ENCODE data around the gene TOX3. TPM values are rescaled to one million over a fixed set of nuclear protein-coding genes. Genes with fewer than 3 reads are reported as not detected.

Gene TOX3
- total RNA-seq, 1 donor from 2014 or later: 54.8 TPM

DNA sequence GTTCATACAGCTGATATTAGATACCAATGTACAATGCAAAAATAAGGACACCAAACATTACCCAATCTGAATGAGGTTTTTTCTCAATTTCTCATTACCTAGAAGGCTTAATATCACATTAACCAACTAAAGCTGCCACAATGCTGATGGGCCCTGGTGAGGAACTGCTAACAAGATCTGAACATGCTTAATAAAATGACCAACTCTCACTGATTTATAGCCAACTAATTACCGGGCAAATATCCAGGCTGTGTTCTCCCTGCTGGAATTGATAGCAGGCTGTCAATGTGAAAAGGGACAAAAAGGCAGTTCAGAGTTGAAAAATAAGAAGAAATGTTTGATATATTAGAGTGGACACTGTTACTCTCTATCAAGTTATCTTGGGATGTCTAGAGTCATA lies 124.6 kb downstream of the TOX3 start:
- Mint-ChIP-seq H3K36me3 (ENCODE audit: unreplicated experiment) (peaks cover 4% of the 10 kb centered on the region), H3K4me1 (ENCODE audit: low read depth, unreplicated experiment) (no peaks in the 10 kb centered on the region), H3K9me3 (ENCODE audit: unreplicated experiment) (peaks cover 1% of the 10 kb centered on the region), H3K27me3 (ENCODE audit: unreplicated experiment) (no peaks in the 10 kb centered on the region), H3K4me3 (ENCODE audit: unreplicated experiment) (no peak overlapping the region), H3K27ac (ENCODE audit: unreplicated experiment) (no peak overlapping the region)
- TF ChIP-seq, protein P1, sequence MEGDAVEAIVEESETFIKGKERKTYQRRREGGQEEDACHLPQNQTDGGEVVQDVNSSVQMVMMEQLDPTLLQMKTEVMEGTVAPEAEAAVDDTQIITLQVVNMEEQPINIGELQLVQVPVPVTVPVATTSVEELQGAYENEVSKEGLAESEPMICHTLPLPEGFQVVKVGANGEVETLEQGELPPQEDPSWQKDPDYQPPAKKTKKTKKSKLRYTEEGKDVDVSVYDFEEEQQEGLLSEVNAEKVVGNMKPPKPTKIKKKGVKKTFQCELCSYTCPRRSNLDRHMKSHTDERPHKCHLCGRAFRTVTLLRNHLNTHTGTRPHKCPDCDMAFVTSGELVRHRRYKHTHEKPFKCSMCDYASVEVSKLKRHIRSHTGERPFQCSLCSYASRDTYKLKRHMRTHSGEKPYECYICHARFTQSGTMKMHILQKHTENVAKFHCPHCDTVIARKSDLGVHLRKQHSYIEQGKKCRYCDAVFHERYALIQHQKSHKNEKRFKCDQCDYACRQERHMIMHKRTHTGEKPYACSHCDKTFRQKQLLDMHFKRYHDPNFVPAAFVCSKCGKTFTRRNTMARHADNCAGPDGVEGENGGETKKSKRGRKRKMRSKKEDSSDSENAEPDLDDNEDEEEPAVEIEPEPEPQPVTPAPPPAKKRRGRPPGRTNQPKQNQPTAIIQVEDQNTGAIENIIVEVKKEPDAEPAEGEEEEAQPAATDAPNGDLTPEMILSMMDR (IDR thresholded peaks at IDR 0.05; ENCODE audit: partially characterized antibody, unreplicated experiment): no peak
- no peak for DNase-seq

DNA sequence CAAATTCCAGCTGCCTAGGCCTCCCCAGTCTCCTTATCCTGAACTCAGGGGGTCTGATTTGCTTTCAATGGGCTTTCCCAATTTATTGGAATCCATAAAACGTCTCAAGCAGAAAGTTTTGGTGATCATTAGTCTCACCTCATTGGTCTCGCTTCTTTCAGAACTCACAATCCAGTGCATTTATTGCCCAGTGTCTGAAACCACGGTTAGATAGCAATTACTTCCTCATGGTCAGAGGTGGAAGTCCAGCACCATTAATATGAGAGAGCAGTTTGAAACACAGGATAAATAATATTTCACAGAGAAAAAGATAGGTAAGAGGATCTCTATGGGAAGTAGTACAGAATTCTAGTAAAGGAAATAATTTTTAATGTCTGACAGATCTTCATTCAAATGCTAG lies 128.7 kb downstream of the TOX3 start:
- Mint-ChIP-seq H3K27me3 (ENCODE audit: unreplicated experiment) (no peaks in the 10 kb centered on the region), H3K4me3 (ENCODE audit: unreplicated experiment) (no peak overlapping the region)
- DNase-seq: no peak

DNA sequence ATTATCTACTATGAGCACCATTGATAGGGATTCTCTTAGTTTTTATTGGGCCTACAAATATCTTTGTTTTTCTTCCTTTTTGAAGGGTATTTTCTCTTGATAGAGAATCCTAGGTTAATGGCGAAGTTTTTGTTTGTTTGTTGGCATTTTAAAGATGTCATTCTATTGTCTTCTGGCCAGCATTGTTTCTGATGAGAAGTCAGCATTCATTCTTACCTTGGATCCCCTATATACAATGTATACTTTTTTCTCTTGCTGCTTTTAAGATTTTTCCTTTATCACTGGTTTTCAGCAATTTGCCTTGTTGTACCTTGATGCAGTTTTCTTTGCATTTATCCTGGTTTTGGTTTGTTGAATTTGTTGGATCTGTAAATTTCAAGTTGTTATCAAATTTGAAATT lies 130.1 kb downstream of the TOX3 start:
- no peak for DNase-seq
- Mint-ChIP-seq H3K36me3 (ENCODE audit: unreplicated experiment) (peaks cover 11% of the 10 kb centered on the region), H3K27ac (ENCODE audit: unreplicated experiment) (no peak overlapping the region), H3K4me3 (ENCODE audit: unreplicated experiment) (no peak overlapping the region), H3K27me3 (ENCODE audit: unreplicated experiment) (no peaks in the 10 kb centered on the region), H3K9me3 (ENCODE audit: unreplicated experiment) (peaks cover 1% of the 10 kb centered on the region), H3K4me1 (ENCODE audit: low read depth, unreplicated experiment) (no peaks in the 10 kb centered on the region)
- TF ChIP-seq, protein P1 (IDR thresholded peaks at IDR 0.05; ENCODE audit: partially characterized antibody, unreplicated experiment): no peak

More for the DNA sequence above, 128.7 kb downstream of the TOX3 start:
- Mint-ChIP-seq H3K27ac (ENCODE audit: unreplicated experiment) (no peak overlapping the region), H3K9me3 (ENCODE audit: unreplicated experiment) (peaks cover 1% of the 10 kb centered on the region), H3K4me1 (ENCODE audit: low read depth, unreplicated experiment) (no peaks in the 10 kb centered on the region), H3K36me3 (ENCODE audit: unreplicated experiment) (peaks cover 11% of the 10 kb centered on the region)
- TF ChIP-seq, protein P1 (IDR thresholded peaks at IDR 0.05; ENCODE audit: partially characterized antibody, unreplicated experiment): no peak

DNA sequence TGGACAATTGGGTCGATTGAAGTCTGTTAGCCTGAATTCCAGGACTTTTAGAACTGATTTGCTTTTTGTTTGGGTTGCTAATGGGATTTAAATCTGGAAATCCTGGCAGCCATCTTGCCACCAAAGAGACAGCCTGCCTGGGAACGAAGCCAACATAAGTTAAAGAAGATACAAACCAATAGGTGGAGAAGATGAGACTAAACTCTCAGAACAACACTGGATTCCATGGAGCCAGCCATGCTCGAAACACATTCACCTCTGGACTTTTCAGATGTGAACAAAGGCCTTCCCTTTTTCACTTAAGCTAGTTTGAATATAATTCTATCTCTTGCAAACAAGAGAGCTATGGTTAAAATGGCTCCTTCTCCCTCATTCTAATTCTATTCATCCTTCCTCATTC lies 135.9 kb downstream of the TOX3 start:
- Mint-ChIP-seq H3K9me3 (ENCODE audit: unreplicated experiment) (no peaks in the 10 kb centered on the region), H3K27me3 (ENCODE audit: unreplicated experiment) (no peaks in the 10 kb centered on the region), H3K27ac (ENCODE audit: unreplicated experiment) (no peak overlapping the region), H3K4me1 (ENCODE audit: low read depth, unreplicated experiment) (no peaks in the 10 kb centered on the region), H3K4me3 (ENCODE audit: unreplicated experiment) (no peak overlapping the region), H3K36me3 (ENCODE audit: unreplicated experiment) (no peaks in the 10 kb centered on the region)
- TF ChIP-seq, protein P1 (IDR thresholded peaks at IDR 0.05; ENCODE audit: partially characterized antibody, unreplicated experiment): no peak
- no peak for DNase-seq

DNA sequence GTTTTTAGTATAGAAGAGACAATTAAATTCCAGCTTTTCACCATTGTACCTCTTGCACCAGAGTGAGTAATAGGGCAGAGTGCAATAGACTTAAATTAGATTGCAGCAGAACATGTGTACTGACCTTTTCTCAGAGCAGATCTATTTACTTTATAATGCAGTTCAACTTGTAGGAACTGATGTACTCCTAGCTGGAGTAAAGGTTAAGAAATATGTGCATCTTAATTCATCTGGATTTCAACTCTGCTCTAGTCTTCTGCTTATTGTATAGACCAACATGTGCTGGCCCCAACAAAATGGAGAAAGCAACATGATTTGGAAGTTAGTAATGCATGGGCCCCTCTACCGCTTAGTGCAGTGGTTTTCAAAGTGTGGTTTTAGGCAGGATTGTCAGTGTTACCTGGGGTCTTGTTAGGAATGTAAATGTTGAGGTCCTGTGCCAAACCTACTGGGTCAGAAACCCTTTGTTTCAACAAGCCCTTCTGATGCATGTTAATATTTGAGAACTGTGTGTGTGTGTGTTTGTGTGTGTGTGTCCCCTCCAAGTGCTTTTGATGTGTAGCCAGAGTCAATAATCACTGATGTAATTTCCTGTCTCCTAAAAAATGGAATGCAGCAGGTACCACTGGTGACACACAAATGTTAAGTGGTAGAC lies 138.6 kb downstream of the TOX3 start:
- no peaks in the 10 kb centered on the region for H3K27me3 Mint-ChIP-seq (ENCODE audit: unreplicated experiment)
- no peak for DNase-seq
- no peak overlapping the region for H3K27ac Mint-ChIP-seq (ENCODE audit: unreplicated experiment)
- H3K9me3 Mint-ChIP-seq (ENCODE audit: unreplicated experiment): no peaks in the 10 kb centered on the region
- H3K4me3 Mint-ChIP-seq (ENCODE audit: unreplicated experiment): no peak overlapping the region
- TF ChIP-seq, protein P1 (IDR thresholded peaks at IDR 0.05; ENCODE audit: partially characterized antibody, unreplicated experiment): no peak
- no peaks in the 10 kb centered on the region for H3K36me3 Mint-ChIP-seq (ENCODE audit: unreplicated experiment)
- peaks cover 6% of the 10 kb centered on the region for H3K4me1 Mint-ChIP-seq (ENCODE audit: low read depth, unreplicated experiment)
